K562 (cell line): ENCODE results near the gene HMGN2. TPM values are rescaled to one million over a fixed set of nuclear protein-coding genes. Genes with fewer than 3 reads are reported as not detected.

Source experiments
- ATAC-seq: fragments of 200-7000 bp; cut with Tn5 transposase; 3 replicates; pipeline ENCODE4 v1.9.1; 2020; ENCODE audit warnings: moderate library complexity
- BruUV-seq: library from RNA; stranded (reverse); fragments of 400-500 nt; replicated peaks from 2 replicates; lab custom pipeline; 2021; lab: Mats Ljungman, UMichigan
- CTCF ChIA-PET: fragments of 300-600 bp; formaldehyde crosslinking; extraction: SDS; loops from one replicate; lab custom pipeline; 2021; ENCODE audit warnings: low intra/inter-chr PET ratio; lab: Yijun Ruan, JAX
- POLR2A ChIA-PET: fragments of 300-600, 350-650 bp; sonication (Branson Sonifier 250); formaldehyde crosslinking; extraction: SDS; loops from one replicate; lab custom pipeline; 2021; ENCODE audit warnings: antibody characterized with exemption, inconsistent platforms; lab: Yijun Ruan, JAX
- DNase-seq, 4 experiments: peaks; one replicate each; pipeline versions ENCODE4 v3.0.0 to v3.0.0-alpha.2; 2011 to 2018; ENCODE audit warnings: low spot score in 3 of 4, mixed read lengths in 3 of 4; ENCODE audit errors: extremely low read depth in 1 of 4
- FAIRE-seq: peaks from 2 replicates; lab custom pipeline; 2011; peaks lifted over from hg19 to GRCh38; lab: Jason Lieb, UNC
- H2AFZ ChIP-seq: 2 replicates; pipeline ENCODE4 v1.6.0; 2011; ENCODE audit warnings: low read depth, low read length, control low read depth, inconsistent platforms
- H3K27ac ChIP-seq: fragments of 200-600 bp; 3 replicates; pipeline ENCODE4 v1.8.0; 2011; ENCODE audit warnings: low read depth, mild to moderate bottlenecking, control low read depth, inconsistent platforms, low read length, moderate library complexity, mixed read lengths; ENCODE audit errors: extremely low read depth
- H3K27me3 ChIP-seq, 2 experiments: fragments of 300-600 bp in 1 of 2; 2 replicates in 1 of 2; 3 replicates in 1 of 2; pipeline versions ENCODE4 v1.6.0 to v1.8.0; 2011; ENCODE audit warnings: inconsistent platforms in 2 of 2, low read length in 2 of 2, mild to moderate bottlenecking in 1 of 2, mixed read lengths in 1 of 2, moderate library complexity in 1 of 2; ENCODE audit not compliant: control insufficient read depth in 2 of 2, insufficient read depth in 2 of 2
- H3K36me3 ChIP-seq: fragments of 300-600 bp; 3 replicates; pipeline ENCODE4 v1.8.0; 2011; ENCODE audit warnings: mild to moderate bottlenecking, low read length, inconsistent platforms; ENCODE audit not compliant: control insufficient read depth, insufficient read depth
- H3K4me1 ChIP-seq, 2 experiments: fragments of 200-600 bp in 1 of 2; replicated peaks in 1 of 2; 2 replicates in 1 of 2; 3 replicates in 1 of 2; pipeline versions ENCODE4 v1.5.1 to v1.8.0; 2011; ENCODE audit warnings: inconsistent platforms in 2 of 2, low read length in 2 of 2, mild to moderate bottlenecking in 1 of 2, mixed read lengths in 1 of 2, moderate library complexity in 1 of 2; ENCODE audit not compliant: control insufficient read depth in 2 of 2, insufficient read depth in 2 of 2
- H3K4me2 ChIP-seq: 2 replicates; pipeline ENCODE4 v1.6.1; 2011; ENCODE audit warnings: low read length, control low read depth, inconsistent platforms, mixed read lengths; ENCODE audit not compliant: insufficient read depth
- H3K4me3 ChIP-seq: fragments of 200-600 bp; sonication (generic), shearing (Covaris generic); 2 replicates; pipeline ENCODE4 v1.5.1; 2016; ENCODE audit warnings: control low read depth, inconsistent platforms
- H3K79me2 ChIP-seq: fragments of 200-600 bp; 3 replicates; pipeline ENCODE4 v1.8.0; 2011; ENCODE audit warnings: low read length, inconsistent platforms; ENCODE audit not compliant: control insufficient read depth, insufficient read depth
- H3K9ac ChIP-seq, 2 experiments: 2 replicates each; pipeline versions ENCODE4 v1.6.0 to v1.6.1; 2011; ENCODE audit warnings: low read depth in 2 of 2, low read length in 2 of 2, control low read depth in 1 of 2, inconsistent platforms in 1 of 2, mild to moderate bottlenecking in 1 of 2, mixed read lengths in 1 of 2; ENCODE audit not compliant: insufficient read depth in 1 of 2
- H3K9me1 ChIP-seq: one replicate; pipeline ENCODE4 v1.6.0; 2011; ENCODE audit warnings: inconsistent platforms, mild to moderate bottlenecking, low read length, moderate library complexity; ENCODE audit not compliant: control insufficient read depth, insufficient read depth
- H3K9me3 ChIP-seq: replicated peaks from 2 replicates; pipeline ENCODE4 v1.5.1; 2011; ENCODE audit warnings: low read depth, low read length, inconsistent platforms; ENCODE audit not compliant: control insufficient read depth, insufficient read depth
- H4K20me1 ChIP-seq: replicated peaks from 2 replicates; pipeline ENCODE4 v1.6.1; 2011; ENCODE audit warnings: low read length, inconsistent platforms, mixed read lengths; ENCODE audit not compliant: control insufficient read depth, insufficient read depth
- FOSL1 ChIP-seq: fragments of 200-800 bp; sonication (Bioruptor generic); conservative IDR thresholded peaks from 2 replicates; pipeline ENCODE4 v1.6.1; 2016; ENCODE audit warnings: missing genetic modification characterization, missing compliant biosample characterization
- FOXM1 ChIP-seq, 2 experiments: fragments of 450-650 bp in 1 of 2; sonication (generic) in 1 of 2; formaldehyde crosslinking in 1 of 2; IDR thresholded peaks; 2 replicates each; pipeline versions ENCODE4 v1.6.1 to v1.9.0; 2017 to 2022; ENCODE audit warnings: low read depth in 2 of 2, mild to moderate bottlenecking in 2 of 2, missing genetic modification reagents in 1 of 2, moderate library complexity in 1 of 2
- SIX5 ChIP-seq, 2 experiments: IDR thresholded peaks; 2 replicates each; pipeline ENCODE4 v1.6.1; 2011; ENCODE audit warnings: low read length in 2 of 2, borderline replicate concordance in 1 of 2, low read depth in 1 of 2, mild to moderate bottlenecking in 1 of 2, moderate library complexity in 1 of 2; ENCODE audit not compliant: insufficient read depth in 1 of 2
- ZFP1 ChIP-seq: fragments of 450-650 bp; formaldehyde crosslinking; IDR thresholded peaks from 2 replicates; pipeline ENCODE4 v1.4.0; 2020; ENCODE audit warnings: mild to moderate bottlenecking, mixed read lengths
- WGBS: fragments of 100-300 bp; shearing (Covaris generic); methylation state at CpG from one replicate; pipeline ENCODE4 v1.1.6; 2016; ENCODE audit warnings: low coverage, mixed read lengths; ENCODE audit not compliant: insufficient coverage; ENCODE audit errors: missing lambda C conversion rate; 5-methylcytosine and 5-hydroxymethylcytosine counted together
- in situ Hi-C: fragments of 300-500 bp; cut with MboI; formaldehyde crosslinking; loops from 4 replicates; pipeline ENCODE4 v1.15.0; 2018; ENCODE audit warnings: inconsistent platforms, mixed read lengths
- intact Hi-C: fragments of 100-400 bp; cut with micrococcal nuclease; formaldehyde crosslinking; loops from 2 replicates; pipeline ENCODE4 v1.14.2; 2022
- polyA plus RNA-seq, 8 experiments: library from polyadenylated mRNA; depleted of rRNA in 4 of 8; stranded (reverse) in 5 of 8; unstranded in 3 of 8; fragments of >200 nt; fragmentation: Nextera tagmentation in 2 of 8; fragmentation: Illumina TruSeq in 1 of 8; extraction: Ambion mirVana in 2 of 8; extraction: Trizol in 1 of 8; gene quantifications; 2 replicates each; pipeline versions ENCODE4 v1.2.1 to v1.2.3, GENCODE V29; 2011 to 2014; ENCODE audit warnings: inconsistent platforms in 1 of 8, missing spikeins in 1 of 8
- total RNA-seq, 7 experiments: library from RNA; depleted of rRNA in 6 of 7; stranded (reverse); fragments of >200 nt in 6 of 7; fragmentation: Illumina TruSeq in 2 of 7; extraction: Trizol in 2 of 7; gene quantifications; 2 replicates each; pipeline versions ENCODE4 v1.2.1 to v1.2.3, GENCODE V29; 2011 to 2021; ENCODE audit warnings: low replicate concordance in 1 of 7
- TF ChIP-seq, protein P1 (sequence below), 2 experiments: fragments of 450-650 bp in 1 of 2; sonication (generic) in 1 of 2; formaldehyde crosslinking in 1 of 2; IDR thresholded peaks; 2 replicates each; pipeline versions ENCODE4 v1.7.1 to v1.9.0; 2016 to 2022; ENCODE audit warnings: inconsistent platforms in 1 of 2, mild to moderate bottlenecking in 1 of 2, missing genetic modification reagents in 1 of 2

The HMGN2 gene
- total and polyA plus RNA-seq, 9 of the 15 experiments (the other 6 are each of a cell fraction or from before 2014, with no cell fraction given), result 370 to 1,354 (median 965) TPM

DNA sequence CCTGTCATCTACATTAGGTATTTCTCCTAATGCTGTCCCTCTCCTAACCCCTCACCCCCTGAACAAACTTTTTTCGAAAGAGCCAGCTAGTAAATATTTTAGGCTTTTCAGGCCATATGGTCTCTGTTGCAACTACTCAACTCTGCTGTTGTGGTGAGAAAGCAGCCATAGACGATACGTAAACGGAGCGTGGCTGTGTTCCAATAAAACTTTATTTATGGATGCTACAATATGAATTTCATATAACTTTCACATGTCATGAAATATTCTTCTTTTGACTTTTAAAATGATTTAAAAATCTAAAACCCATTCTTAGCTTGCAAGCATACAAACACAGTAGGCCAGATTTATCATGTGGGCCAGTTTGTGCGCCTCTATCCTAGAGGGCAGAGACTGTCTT lies 46.1 kb downstream of the HMGN2 start:
- no TSS peak for BruUV-seq
- H3K9me1 ChIP-seq, result no peaks in the 10 kb centered on the region
- POLR2A ChIA-PET, result interaction anchor here (0.6 to 7.2 kb wide), 6 partner anchors 9 to 45 kb away, joined by 3 to 60 read pairs (median 6); partner anchors contain the start of gene RPS6KA1

More for the DNA sequence above, 46.1 kb downstream of the HMGN2 start:
- peaks cover 4 to 5% of the 10 kb centered on the region in 2 experiments; a peak in 3 of 5 replicates for H3K4me1 ChIP-seq
- no peaks in the 10 kb centered on the region for H3K27me3 ChIP-seq
- no peaks in the 10 kb centered on the region for H3K36me3 ChIP-seq
- WGBS, result 87% methylated on average over 6 of the region's 6 CpGs
- in situ Hi-C loops (no loop called here), intact Hi-C loops (no loop called here)
- ATAC-seq (no peak), DNase-seq (no peak), FAIRE-seq (no peak)
- CTCF ChIA-PET, result no interaction called here
- H3K9me3 ChIP-seq, result no peaks in the 10 kb centered on the region
- H3K4me3 ChIP-seq, result no peak overlapping the region
- H2AFZ ChIP-seq, result no peak overlapping the region
- no peaks in the 10 kb centered on the region for H3K79me2 ChIP-seq
- H3K9ac ChIP-seq, result no peak overlapping the region
- no peaks in the 10 kb centered on the region for H4K20me1 ChIP-seq
- H3K4me2 ChIP-seq, result no peak overlapping the region
- TF ChIP-seq SIX5 (IDR thresholded peaks at IDR 0.05; ENCODE audit: borderline replicate concordance in 1 of 2, insufficient read depth in 1 of 2, low read depth in 1 of 2, low read length in 2 of 2), result no peak
- TF ChIP-seq, protein P1, sequence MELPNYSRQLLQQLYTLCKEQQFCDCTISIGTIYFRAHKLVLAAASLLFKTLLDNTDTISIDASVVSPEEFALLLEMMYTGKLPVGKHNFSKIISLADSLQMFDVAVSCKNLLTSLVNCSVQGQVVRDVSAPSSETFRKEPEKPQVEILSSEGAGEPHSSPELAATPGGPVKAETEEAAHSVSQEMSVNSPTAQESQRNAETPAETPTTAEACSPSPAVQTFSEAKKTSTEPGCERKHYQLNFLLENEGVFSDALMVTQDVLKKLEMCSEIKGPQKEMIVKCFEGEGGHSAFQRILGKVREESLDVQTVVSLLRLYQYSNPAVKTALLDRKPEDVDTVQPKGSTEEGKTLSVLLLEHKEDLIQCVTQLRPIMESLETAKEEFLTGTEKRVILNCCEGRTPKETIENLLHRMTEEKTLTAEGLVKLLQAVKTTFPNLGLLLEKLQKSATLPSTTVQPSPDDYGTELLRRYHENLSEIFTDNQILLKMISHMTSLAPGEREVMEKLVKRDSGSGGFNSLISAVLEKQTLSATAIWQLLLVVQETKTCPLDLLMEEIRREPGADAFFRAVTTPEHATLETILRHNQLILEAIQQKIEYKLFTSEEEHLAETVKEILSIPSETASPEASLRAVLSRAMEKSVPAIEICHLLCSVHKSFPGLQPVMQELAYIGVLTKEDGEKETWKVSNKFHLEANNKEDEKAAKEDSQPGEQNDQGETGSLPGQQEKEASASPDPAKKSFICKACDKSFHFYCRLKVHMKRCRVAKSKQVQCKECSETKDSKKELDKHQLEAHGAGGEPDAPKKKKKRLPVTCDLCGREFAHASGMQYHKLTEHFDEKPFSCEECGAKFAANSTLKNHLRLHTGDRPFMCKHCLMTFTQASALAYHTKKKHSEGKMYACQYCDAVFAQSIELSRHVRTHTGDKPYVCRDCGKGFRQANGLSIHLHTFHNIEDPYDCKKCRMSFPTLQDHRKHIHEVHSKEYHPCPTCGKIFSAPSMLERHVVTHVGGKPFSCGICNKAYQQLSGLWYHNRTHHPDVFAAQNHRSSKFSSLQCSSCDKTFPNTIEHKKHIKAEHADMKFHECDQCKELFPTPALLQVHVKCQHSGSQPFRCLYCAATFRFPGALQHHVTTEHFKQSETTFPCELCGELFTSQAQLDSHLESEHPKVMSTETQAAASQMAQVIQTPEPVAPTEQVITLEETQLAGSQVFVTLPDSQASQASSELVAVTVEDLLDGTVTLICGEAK (IDR thresholded peaks at IDR 0.05), result peak; percentile 85
- TF ChIP-seq, protein P1 (CRISPR knock-in tag; IDR thresholded peaks at IDR 0.05), result 0 out of 2 replicates have a peak, but pooled peaks have one; percentile 38
- no peak for TF ChIP-seq ZFP1 (CRISPR knock-in tag)
- TF ChIP-seq FOSL1 (tag), result no peak
- TF ChIP-seq FOXM1 (IDR thresholded peaks at IDR 0.05; ENCODE audit: low read depth), result no peak
- no peak for TF ChIP-seq FOXM1 (CRISPR knock-in tag; IDR thresholded peaks at IDR 0.05; ENCODE audit: low read depth)
- no peak overlapping the region for H3K27ac ChIP-seq
